Vagina (tissue), 2 donors: ENCODE results near the gene KDM3B.

Experiments
- POLR2AphosphoS5 ChIP-seq, 2 donors: sonication (generic); formaldehyde crosslinking; IDR thresholded peaks; one replicate each; pipeline ENCODE4 v1.9.0; 2017; ENCODE audit warnings: antibody characterized with exemption in 2 of 2, mild to moderate bottlenecking in 2 of 2, low read depth in 1 of 2; ENCODE audit not compliant: insufficient read depth in 1 of 2
- TF ChIP-seq, protein P1 (sequence below), 3 experiments: fragments of 450-650 bp in 2 of 3; fragments of 200-600 bp in 1 of 3; sonication (generic) in 1 of 3; IDR thresholded peaks; one replicate each; pipeline ENCODE4 v1.5.1; 2017 to 2019; ENCODE audit warnings: antibody characterized with exemption in 3 of 3, mild to moderate bottlenecking in 2 of 3, moderate library complexity in 2 of 3

DNA sequence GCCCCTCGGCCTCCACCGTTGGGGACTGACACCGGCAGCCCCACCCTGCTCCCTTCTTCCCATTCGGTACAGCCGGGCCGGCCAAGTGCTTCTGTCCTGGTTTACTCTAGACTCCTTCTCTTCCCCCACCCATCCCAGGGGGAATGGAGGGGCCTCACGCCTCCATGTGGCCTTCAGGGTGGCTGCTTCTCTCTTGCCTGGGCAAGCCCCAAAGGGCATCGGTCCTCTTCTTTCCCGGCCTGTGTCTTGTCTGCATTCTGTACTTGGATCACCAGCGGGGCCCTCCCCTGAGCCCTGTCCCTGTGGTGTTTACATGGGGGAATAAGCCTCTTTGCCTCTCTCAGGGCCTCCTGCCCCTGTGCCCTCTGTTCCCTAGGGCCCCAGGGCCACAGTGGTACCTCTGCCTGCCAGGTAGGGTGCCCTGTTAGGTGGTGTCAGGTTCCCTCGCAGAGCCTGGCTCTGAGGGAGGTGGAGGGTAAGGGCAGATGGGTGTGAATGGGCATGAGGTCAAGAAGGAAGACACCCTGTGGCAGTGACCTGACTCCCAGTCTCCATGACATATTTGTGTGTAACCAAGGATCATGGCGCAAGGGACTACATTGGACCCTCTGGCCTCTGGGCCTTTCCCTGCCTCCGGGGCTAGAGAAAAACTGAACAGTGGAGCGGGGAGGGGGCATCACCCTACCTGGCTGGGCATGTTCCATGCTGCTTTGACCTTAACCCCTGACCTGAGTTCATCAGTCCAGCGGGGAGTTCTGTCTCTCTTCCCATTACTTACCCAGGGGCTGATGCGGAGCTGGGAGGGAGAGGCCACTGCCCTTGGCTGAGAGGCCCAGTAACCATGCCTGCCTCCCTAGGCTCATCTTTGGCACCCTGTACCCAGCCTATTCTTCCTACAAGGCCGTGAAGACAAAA, 87.9 kb downstream of the KDM3B start:
- TF ChIP-seq POLR2AphosphoS5 (IDR thresholded peaks at IDR 0.05; ENCODE audit: insufficient read depth in 1 of 2, low read depth in 1 of 2), result no peak
- TF ChIP-seq, protein P1, sequence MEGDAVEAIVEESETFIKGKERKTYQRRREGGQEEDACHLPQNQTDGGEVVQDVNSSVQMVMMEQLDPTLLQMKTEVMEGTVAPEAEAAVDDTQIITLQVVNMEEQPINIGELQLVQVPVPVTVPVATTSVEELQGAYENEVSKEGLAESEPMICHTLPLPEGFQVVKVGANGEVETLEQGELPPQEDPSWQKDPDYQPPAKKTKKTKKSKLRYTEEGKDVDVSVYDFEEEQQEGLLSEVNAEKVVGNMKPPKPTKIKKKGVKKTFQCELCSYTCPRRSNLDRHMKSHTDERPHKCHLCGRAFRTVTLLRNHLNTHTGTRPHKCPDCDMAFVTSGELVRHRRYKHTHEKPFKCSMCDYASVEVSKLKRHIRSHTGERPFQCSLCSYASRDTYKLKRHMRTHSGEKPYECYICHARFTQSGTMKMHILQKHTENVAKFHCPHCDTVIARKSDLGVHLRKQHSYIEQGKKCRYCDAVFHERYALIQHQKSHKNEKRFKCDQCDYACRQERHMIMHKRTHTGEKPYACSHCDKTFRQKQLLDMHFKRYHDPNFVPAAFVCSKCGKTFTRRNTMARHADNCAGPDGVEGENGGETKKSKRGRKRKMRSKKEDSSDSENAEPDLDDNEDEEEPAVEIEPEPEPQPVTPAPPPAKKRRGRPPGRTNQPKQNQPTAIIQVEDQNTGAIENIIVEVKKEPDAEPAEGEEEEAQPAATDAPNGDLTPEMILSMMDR (IDR thresholded peaks at IDR 0.05), result no peak
